Measurements from ENCODE around the gene TOM1L2.

Gene TOM1L2

DNA sequence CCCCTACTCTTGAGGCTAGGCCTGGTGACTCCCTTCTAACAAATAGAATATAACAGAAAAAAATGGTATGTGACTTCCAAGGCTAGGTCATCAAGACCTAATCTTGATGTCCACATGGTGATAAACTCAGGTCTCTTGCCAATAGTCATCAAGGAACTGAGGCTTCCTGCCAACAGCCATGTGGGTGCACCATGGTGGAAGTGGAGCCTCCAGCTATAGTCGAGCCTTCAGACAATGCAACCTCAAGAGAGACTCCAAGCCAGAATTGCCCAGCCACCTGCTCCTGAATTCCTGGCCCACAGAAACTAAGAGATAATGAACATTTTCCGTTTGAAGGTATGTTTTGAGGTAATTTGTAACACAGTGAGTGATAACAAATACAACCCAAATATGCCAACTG is 79.5 kb downstream of the TOM1L2 start:
- no peak for DNase-seq

DNA sequence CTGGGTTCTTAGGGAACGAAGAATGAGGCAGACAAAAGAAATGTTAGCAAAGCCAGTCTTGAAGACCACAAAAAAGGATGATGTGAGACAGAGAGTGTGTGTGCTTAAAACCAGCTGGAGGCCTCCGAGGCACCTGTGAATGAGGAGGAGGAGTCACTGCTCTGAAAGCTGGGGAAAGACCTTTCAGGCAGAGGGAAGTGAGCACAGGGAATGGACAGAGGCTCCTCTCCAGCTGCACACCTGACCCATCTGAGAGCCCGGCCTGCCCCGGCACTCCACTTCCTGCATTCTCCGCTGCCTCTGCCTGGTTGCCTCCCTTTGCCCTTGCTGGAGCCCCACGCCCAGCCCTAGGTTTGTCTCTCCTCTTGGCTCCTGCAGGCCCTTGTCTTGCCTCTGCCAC is 80.2 kb downstream of the TOM1L2 start:
- no peak for DNase-seq

DNA sequence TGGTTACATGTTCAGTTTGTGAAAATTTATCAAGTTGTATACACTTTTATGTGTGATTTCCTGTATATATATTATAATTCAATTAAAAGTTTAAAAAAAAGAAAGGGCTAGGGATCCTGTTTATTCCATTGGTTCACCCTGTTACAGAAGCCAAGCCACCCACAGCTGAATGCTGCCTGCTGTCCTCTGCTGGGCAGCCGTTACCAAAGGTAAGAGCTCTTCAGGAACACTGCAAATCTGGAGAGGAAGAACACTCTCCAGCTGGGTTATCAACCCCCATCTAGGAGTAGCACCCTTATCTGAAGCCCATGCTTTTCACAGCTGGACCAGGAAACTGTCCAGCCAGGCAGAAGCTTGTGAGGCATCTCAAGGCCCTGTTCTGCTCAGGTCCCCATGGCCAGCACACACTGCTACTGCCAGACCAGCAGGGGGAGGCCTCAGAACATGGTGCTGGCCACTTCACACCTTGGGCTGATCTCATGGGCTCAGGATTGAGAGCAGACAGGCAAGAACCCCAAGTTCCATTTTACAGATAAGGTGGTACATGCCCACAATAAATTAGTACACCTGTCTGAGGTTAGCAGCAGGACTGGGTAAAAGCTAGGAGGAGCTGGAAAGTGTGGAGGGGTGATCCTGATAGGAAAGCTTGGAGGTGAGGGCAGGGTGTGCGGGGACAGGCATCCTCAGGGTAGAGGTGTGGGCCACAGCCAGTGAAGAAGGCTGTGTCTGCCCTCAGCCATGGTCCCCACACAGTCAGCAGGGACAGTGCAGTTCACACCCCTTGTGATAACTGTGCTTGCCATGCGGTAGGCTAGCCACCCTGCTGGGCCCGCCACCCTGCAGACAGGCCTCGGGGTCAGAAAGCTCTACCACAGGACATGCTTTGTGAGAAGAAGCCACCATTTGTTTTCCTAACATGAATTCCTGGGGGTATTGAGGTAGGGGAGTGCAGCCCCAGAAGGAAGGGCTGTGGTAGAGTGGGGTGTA is 81.1 kb downstream of the TOM1L2 start:
- DNase-seq = peak; percentile 75

DNA sequence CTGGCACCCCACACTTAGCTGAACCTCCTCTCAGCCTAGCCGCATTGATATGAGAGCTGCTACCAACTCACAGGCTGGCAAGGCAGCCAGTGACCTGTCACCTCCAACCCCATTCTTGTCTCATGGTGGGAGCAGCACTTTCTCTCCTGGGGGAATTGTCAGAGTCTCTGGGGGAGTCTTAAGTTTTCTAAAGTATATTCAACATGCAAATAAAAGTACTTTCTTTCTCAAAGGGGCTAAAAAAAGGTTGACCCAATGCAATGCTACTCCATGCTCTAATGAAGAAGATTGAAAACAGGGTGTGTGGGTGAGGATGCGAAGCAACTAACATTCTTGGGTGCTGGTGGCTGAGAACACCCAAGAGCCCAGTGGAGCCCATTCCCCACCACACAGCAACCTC is 82.3 kb downstream of the TOM1L2 start:
- no peak for DNase-seq

DNA sequence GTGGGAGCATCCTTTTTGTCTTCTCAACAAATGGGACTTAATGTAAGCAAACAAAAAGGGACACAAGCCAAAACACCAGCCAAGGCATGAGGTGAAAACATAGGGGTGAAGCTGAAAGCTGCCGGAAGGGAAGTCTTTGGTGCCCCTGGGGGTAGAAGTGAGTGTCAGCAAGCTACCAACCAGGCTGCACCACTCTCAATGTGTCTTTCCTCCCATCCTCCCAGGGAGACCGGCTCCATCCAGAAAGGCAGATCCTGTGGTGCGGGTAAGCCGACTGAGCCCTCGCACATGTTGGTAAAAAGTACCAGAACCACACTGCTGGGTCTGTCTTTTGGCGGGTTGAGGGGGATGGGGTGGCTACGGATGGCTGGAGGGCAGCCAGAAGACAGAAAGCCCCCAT is 83.4 kb downstream of the TOM1L2 start:
- peak; percentile 24 for DNase-seq

DNA sequence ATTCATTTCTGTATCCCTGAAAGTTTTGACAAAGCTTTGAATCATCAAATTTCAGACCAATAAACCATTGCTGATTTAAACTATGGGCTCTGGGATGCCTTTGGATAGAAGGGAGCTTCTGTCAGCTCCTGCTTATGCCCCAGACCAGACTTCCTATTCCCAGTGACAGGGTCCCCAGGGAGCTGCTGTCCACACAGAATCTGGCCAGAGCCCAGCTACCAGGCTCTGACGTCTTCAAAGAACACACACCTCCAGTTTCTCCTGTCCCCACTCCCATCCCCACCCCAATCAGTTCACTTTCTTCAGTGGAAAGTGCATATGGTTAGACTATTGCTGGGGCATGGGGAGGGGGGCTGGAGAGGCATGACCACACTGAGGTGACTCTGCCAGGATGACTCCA is 83.8 kb downstream of the TOM1L2 start:
- no peak for DNase-seq

DNA sequence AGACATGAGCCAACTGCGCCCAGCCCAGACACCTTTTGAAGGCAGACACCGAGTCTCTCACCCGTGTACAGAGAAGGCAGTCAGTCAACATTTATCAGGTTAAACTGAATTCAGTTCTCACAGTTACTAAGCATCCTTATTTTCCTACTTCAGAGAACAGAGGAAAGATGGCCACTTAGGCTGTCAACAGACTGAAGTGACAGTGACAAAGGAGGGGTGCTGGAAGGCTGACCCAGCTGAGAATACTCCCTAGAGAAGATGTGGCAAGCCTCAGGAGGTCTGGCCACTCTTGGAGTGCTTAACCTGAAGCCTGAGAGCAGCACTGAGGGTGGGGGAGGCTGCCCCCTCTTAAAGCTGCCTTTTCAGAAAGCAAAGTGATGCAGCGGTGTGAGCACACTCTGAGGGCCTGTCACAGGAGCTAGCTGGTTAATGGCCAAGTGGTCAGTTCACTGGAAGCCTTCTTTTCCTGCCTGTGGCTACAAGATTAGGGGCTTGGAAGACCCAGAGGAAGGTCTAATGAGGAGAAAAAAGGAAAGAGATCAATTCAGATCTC is 84.4 kb downstream of the TOM1L2 start:
- no peak for DNase-seq

DNA sequence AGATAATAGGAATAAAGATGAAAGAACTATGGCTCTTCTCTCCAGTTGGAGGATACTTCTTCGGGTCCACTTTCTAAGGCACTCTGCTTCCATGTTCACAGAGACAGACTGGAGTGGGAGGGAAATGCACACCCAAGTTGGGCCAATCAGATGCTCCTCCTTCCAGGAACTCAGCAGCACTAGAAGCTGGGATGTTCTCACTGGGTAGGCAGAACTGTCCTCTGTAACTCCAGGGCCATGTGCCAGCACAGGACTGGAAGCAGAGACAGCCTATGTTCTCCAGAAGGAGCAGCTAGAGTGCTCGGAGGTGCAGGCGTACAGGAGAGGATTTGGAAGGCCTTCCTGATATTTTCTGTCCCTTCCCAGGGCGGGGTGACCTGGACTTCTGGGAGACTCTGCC is 85.5 kb downstream of the TOM1L2 start:
- no peak for DNase-seq

DNA sequence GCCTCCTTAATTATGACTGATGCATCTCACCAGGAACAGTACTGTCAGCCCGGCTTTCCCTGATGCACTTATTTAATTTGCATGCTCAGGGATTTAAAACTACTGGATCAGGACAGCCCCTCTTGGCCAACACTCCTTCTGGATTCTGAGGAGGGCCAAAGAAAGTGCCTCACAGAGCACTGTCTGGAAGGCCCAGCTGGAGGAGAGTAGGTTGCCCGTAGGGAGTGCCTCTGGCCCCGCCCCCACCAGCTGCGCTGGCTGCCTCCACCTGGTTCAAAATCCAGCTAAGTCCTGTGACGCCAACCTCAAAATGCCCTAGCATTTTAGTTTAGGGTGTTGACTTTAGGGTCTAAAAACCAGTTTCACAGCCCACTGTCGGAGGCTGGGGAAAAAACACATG is 86.0 kb downstream of the TOM1L2 start:
- no peak for DNase-seq

DNA sequence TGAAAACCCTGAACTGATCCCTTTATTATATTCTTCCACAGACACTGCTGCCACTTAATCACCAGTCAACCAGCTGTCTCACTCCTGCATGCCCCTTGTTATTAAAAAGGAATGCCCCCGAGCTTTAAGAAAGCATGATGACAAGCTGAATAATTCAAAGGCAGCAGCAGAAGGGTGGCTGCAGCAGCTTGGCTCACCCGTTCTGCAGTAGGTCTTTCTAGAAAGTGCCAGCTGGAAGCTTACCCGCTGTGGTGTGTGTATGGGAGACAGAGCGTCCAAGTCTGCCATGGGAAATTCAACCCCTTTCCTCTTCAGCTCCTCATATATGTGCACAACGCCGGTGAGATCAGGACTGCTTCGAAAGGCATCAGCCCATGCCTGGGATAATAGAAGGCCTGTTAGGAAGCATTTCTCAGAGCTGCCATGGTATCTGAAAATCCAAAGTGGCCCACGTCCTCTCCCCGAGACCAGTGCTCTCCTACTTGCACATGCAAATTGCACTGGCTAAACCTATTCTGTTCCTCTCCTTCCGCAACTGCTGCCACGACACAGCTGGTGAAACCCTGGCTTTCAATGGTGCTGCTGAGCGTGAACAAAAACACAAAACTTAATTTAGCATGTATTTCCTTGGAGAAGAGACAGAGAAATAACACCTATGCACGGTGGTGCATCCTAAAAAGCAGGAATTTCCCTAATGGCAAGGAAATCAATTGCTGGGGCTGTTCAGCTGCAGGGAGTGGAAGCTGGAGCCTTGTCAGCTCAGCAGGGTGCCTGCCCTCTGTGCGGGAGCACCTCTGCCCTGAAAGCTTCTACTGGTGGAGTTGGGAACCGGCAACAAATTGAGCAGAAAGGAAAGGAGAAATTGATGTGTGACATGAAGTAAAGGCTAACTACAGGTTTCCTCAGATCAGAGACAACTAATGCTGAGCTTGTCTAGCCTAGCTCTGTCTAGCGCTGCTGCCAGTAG is 87.5 kb downstream of the TOM1L2 start:
- DNase-seq = no peak

DNA sequence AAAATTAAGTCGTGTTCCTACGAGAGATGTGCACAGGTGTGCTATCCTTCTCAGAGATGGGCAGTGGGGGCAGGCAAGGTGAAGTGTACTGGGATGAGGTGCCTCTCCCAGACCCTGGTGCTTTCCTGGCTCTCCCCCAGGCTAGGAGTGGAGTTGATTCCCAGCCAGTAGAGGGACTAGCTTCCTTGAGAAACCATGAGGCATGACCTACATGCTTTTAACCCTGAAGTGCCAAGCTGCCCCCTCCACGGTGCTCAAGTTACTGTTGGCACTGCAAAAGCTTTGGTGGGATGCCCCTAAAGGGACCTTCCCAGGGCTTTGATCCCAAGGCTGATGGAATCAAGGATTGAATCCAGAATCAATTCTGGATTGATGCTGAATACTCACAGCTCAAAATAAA is 88.4 kb downstream of the TOM1L2 start:
- DNase-seq = no peak

DNA sequence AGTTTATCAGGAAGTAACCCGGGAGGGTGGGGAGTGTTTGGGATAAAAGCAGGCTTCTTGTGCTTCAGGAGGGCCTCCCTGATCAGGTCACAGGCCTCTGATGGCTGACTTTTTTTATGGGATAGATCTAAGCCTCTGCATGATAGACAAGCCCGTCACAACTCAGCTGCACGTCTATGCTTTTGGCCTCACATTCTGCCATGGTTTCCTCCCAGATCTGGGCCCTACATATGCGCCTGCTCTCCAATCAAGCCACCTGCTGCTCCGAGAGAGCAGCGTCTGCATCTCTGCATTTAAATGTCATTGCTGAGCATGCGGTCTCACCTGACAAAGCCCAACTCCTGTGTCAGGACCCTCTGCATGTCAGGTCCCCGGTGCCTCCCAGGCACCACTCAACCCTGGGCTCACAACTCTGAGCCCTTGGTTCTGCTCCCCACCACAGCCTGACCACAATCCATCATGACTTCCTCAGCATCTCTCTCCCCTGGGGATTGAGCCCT is 90.1 kb downstream of the TOM1L2 start:
- no peak for DNase-seq

DNA sequence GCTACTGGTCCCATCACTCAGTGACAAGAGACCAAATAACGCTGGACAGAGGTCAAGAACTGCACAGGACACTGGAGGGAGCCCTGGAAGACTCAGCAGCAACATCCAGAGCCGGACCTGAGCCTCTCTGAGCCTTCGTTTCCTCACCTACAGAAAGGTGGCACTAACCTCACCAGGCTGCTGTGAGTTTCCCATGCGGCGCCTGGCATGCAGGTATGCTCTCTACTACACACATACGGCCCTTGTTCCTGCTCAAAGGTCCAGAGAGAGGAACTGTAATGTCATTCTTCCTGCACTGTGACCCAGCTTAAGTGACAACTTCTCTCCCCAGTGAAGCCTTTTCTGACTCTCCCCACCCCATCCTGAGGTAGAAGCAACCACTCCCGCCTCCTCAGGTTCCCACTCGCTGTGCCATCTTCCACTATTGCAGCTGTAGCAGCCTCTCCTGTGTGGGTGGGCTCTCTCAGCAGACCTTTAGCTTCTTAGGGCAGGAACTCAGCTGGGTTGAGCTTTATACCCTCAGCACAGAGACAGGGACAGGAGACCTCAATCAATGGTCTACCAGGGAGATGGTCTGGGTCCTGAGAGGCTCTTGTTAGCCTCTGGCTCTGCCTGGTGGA is 91.5 kb downstream of the TOM1L2 start:
- DNase-seq = no peak

DNA sequence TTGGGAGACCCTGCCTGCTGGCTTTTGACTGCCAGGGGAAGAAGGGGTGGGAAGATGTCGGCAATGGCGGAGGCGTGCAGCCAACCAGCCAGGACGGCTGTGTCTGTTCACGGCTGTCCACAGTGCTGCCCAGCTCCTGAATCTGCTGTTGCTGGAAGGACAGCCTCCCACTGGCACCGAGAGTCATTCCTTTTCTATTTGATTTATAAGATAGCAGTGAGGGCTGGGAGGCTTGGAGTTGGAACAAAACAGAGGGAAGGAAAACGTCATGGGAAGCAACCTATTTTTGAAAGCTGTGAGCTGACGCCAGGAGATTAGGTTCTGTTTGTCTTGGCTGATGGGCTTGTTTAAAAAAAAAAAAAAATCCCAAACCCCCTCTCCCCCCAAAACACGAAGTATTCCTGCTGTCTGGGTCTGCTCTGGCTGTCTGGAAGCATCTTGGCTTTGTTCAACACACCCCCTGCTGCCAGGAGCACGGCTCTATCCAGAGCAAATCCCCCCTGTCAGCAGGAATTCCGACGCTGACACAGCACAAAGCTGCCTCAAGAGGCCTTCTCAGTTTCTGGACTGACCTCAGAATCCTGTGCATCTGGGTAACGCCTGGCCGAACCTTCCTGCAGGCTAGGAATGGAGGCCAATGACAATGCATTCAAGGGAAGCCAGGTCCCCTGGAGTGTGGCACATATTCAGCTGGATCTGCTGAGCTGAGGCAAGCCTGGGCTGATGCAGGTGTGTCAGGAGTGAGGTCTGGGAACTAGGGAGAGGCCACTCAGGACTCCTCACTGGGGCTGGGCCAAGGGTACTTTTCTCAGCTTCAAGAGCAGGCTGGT is 94.5 kb downstream of the TOM1L2 start:
- DNase-seq = no peak

DNA sequence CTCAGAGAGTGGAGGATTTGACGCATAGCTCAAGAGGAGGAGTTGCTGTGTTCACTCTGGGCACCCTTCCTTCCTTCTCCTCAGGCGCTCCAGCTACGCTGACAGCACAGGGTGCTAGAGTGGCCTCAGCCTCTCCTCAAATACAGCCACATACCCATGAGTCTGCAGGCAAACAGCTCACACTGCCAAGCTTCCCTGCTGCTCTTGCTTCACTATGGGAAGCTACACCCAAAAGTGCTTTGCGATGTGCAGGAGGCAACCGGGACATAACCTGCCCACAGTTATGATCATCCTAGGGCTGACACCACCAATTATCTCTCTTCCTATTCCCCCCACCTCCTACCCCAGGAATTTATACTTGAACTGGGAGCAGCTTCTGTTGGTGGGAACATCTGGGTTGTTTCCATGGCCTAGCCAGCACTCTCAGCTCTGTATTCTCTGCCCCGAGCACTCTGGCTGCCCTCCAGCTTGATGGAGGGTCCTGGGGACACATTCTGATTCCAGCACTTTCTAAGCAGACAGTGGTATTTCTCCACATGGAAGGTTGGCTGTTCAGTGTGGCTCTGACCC is 95.2 kb downstream of the TOM1L2 start:
- no peak for DNase-seq

DNA sequence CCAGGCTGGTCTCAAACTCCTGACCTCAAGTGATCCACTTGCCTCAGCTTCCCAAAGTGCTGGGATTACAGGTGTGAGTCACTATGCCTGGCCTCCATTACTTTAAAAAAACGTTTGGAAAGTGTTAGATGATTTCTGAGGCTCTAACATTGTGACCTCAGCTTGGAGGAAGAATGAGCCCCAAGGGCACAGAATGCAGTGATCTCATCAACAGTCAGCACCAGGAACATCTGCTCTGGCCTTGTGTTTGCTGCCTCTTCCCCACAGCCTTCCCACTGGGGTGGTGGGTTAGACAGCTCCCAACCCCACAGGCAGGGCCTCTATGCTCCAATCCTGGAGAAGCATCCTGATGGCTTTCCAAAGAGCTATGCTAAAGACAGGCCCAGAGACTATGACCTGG is 97.7 kb downstream of the TOM1L2 start:
- DNase-seq = no peak

DNA sequence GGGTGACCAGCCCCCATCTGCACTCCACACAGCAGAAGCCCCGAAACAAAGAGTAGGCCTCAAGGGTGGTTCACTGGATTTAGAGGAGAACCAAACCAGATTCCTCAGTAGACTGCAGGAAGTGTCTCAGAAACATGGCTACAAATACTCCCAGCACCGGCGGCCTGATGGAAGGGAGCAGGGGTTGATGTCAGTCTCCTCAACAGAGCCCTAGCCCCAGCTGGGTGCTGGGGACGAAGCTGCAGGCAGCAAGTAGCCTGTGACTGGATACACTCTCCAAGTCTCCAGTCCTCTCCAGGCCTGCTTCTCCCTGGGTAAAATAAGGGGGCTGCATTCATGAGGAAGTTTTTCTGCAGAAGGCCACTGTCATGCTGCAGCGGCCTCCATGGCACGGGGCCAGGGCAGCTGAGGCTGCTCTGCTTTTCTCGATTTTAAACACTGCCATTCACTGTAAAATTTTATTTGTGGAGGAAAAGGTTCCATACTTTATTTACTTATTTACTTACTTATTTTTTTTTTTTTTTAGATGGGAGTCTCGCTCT is 98.7 kb downstream of the TOM1L2 start:
- DNase-seq = no peak

DNA sequence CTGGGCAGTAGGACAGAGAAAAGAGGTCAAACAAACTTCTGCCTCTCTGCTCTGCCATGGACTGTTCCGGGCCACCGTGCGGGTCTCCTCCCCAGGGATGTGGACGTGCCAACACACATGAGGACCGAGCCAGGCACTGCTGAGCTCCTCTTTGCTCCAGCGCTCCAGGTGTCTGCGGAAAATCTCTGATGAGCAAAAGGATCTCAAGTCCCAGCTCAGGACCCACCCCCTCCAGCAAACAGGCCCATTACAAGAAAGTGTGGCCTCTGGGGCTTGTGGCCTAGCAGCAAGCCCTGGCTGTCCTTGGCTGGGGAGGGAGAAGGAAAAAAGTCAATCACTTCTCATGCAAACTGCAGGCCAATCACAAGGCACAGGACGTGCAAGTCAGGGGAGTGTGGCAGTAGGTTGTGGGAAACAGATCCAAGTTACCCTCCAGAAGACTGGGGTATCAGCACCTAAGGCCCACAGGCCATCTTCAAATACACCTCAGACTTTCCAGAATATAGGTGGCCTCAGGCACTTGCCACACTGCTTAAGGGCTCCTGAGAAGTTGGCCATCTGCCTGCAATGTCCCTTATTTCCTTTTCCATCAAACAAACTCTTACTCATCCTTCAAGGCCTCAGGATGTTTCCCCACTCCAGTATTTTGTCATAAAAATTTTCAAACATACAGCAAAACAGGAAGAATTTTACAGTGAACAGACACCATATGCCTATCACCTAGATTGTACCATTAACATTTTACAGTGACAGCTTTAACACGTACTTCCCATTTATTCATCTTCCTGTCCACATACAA is 99.5 kb downstream of the TOM1L2 start:
- DNase-seq = no peak

DNA sequence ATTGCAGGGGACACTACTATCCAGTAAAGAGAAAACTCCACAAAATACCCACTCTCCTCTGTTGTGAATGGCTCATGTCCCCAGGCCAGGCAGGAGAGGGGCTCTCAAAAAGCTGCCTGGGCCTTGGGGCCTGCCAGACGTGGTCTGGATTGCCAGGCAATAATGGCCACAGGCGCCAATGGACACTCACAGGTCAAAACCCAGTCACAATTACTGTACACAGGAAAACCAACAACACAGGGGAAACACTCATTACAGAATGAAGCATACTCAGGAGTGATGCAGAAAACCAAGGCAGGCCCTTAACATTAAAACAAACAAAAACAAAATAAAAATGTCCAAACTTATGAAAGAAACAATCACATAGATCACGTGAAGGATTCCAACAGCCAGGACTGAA is 100.3 kb downstream of the TOM1L2 start:
- DNase-seq = no peak

DNA sequence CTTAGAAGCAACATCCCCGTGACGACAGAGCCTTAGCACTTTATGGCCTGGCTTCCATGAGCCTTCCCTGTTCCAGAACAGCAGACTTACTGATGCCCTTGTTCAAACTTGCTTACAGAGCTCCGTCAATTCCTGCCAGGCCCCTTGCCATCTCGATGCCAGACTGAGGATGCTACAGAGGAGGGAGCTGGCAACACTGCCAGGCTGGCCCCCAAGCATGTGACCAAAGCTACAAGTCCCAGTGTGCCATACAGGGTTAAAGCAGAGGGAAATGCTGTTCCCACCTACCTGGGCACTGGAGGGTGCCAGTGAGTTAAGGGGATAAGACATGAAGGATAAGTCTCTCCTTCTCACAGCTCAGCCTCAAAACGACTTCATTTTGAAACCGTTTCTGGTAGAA is 102.0 kb downstream of the TOM1L2 start:
- DNase-seq = peak; percentile 12

Measured in hematopoietic multipotent progenitor cell treated with erythropoietin and hydrocortisone succinate and interleukin-3 and kit ligand, for 6 days (in vitro differentiated cells).